HL-60 (cell line): ENCODE results near the gene MMP7.
"Not testable (repeated sequence)": the region's sequence is repeated elsewhere in the genome, so short reads cannot be mapped to it uniquely, and the experiment has no call there.

Experiments used
- DNase-seq, 2 experiments: peaks; one replicate each; pipeline ENCODE4 v3.0.0-alpha.2; 2010 to 2020; ENCODE audit warnings: low read depth in 1 of 2, low spot score in 1 of 2
- H3K27ac ChIP-seq: fragments of 250-450 bp; sonication (Bioruptor Pico); replicated peaks from 2 replicates; pipeline ENCODE4 v1.5.1; 2020; ENCODE audit warnings: mild to moderate bottlenecking, moderate library complexity
- H3K27me3 ChIP-seq: fragments of 250-450 bp; sonication (Bioruptor Pico); 2 replicates; pipeline ENCODE4 v1.5.1; 2021; ENCODE audit warnings: mild to moderate bottlenecking, moderate library complexity; ENCODE audit not compliant: insufficient read depth, poor library complexity, severe bottlenecking
- H3K4me3 ChIP-seq: replicated peaks from 2 replicates; pipeline ENCODE4 v1.5.1; 2011; ENCODE audit warnings: mild to moderate bottlenecking, control low read depth, low read length; ENCODE audit not compliant: insufficient read depth
- GABPA ChIP-seq: IDR thresholded peaks from 2 replicates; pipeline ENCODE4 v1.6.1; 2012; ENCODE audit warnings: low read depth
- POLR2AphosphoS5 ChIP-seq: IDR thresholded peaks from 2 replicates; pipeline ENCODE4 v1.6.1; 2012; ENCODE audit warnings: low read depth
- SPI1 ChIP-seq: IDR thresholded peaks from 2 replicates; pipeline ENCODE4 v1.6.1; 2012; ENCODE audit warnings: low read depth, mild to moderate bottlenecking, borderline replicate concordance
- TF ChIP-seq, protein P1 (sequence below): IDR thresholded peaks from 2 replicates; pipeline ENCODE4 v1.6.1; 2012; ENCODE audit warnings: low read depth; ENCODE audit not compliant: insufficient replicate concordance
- TF ChIP-seq, protein P2 (sequence below): IDR thresholded peaks from one replicate; pipeline ENCODE4 v1.5.1; 2011; ENCODE audit warnings: low read length, control low read depth, inconsistent platforms; ENCODE audit not compliant: insufficient read depth

MMP7 gene

DNA sequence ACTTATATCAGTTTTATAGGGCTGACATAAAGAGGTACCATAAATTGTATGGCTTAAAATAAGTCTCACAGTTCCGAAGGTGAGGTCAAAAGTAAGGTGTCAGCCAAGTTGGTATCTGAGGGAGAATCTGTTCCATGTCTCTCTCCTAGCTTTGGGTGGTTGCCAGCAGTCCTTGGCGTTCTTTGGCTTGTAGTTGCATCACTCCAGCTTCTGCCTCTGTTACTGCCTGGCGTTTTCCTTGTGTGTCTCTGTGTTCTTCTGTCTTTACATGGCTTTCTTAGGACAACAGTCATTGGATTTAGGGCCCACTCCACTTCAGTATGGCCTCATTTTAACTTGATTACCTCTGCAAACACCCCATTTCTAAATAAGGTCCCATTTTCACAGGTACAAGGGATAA, 16.7 kb downstream of the MMP7 start:
- TF ChIP-seq SPI1 = no peak
- TF ChIP-seq, protein P1, sequence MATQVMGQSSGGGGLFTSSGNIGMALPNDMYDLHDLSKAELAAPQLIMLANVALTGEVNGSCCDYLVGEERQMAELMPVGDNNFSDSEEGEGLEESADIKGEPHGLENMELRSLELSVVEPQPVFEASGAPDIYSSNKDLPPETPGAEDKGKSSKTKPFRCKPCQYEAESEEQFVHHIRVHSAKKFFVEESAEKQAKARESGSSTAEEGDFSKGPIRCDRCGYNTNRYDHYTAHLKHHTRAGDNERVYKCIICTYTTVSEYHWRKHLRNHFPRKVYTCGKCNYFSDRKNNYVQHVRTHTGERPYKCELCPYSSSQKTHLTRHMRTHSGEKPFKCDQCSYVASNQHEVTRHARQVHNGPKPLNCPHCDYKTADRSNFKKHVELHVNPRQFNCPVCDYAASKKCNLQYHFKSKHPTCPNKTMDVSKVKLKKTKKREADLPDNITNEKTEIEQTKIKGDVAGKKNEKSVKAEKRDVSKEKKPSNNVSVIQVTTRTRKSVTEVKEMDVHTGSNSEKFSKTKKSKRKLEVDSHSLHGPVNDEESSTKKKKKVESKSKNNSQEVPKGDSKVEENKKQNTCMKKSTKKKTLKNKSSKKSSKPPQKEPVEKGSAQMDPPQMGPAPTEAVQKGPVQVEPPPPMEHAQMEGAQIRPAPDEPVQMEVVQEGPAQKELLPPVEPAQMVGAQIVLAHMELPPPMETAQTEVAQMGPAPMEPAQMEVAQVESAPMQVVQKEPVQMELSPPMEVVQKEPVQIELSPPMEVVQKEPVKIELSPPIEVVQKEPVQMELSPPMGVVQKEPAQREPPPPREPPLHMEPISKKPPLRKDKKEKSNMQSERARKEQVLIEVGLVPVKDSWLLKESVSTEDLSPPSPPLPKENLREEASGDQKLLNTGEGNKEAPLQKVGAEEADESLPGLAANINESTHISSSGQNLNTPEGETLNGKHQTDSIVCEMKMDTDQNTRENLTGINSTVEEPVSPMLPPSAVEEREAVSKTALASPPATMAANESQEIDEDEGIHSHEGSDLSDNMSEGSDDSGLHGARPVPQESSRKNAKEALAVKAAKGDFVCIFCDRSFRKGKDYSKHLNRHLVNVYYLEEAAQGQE = no peak
- no peak for TF ChIP-seq GABPA
- TF ChIP-seq, protein P2, sequence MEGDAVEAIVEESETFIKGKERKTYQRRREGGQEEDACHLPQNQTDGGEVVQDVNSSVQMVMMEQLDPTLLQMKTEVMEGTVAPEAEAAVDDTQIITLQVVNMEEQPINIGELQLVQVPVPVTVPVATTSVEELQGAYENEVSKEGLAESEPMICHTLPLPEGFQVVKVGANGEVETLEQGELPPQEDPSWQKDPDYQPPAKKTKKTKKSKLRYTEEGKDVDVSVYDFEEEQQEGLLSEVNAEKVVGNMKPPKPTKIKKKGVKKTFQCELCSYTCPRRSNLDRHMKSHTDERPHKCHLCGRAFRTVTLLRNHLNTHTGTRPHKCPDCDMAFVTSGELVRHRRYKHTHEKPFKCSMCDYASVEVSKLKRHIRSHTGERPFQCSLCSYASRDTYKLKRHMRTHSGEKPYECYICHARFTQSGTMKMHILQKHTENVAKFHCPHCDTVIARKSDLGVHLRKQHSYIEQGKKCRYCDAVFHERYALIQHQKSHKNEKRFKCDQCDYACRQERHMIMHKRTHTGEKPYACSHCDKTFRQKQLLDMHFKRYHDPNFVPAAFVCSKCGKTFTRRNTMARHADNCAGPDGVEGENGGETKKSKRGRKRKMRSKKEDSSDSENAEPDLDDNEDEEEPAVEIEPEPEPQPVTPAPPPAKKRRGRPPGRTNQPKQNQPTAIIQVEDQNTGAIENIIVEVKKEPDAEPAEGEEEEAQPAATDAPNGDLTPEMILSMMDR = no peak
- TF ChIP-seq POLR2AphosphoS5 = no peak
- no peak overlapping the region for H3K27ac ChIP-seq
- H3K4me3 ChIP-seq = no peak overlapping the region
- H3K27me3 ChIP-seq = no peaks in the 10 kb centered on the region
- DNase-seq = peak in 1 of 2 experiments; percentile 11

DNA sequence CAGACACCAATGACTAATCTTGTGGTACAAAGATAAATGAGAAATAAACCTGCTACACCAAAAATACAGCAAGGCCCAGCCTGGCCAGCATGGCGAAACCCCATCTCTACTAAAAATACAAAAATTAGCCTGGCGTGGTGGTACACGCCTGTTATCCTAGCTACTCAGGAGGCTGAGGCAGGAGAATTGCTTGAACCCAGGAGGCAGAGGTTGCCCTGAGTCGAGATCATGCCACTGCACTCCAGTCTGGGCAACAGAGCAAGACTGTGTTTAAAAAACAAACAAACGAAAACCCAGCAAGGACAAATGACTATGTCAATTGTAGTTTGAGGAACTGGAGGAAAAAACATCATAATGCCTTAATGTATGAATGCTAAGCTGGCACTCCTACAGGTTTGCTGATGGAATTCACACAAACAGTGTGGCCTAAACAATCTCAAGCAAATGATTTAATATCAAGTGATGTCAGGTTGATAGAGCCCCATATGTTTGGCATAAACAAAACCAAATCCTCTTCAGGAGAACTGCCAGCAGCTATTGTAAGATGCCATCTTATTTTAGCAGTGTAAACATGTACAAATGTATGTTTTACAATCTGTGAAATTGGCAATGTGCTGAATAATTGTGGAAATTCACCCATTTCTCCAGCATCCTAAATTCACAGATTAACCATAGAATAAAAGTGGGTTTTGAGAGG, 20.0 kb downstream of the MMP7 start:
- Histone ChIP-seq H3K27me3 (no peaks in the 10 kb centered on the region), H3K27ac (no peak overlapping the region), H3K4me3 (no peak overlapping the region)
- 0 out of 2 replicates have a peak, but pooled peaks have one; percentile 15 for TF ChIP-seq SPI1
- TF ChIP-seq, protein P2 = no peak
- DNase-seq = no peak

DNA sequence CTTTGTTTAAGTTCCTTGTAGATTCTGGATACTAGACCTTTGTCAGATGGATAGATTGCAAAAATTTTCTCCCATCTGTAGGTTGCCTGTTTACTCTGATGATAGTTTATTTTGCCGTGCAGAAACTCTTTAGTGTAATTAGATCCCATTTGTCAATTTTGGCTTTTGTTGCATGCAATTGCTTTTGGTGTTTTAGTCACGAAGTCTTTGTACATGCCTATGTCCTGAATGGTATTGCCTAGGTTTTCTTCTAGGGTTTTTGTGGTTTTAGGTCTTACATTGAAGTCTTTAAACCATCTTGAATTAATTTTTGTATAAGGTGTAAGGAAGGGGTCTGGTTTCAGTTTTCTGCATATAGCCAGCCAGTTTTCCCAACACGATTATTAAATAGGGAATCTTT, 27.7 kb downstream of the MMP7 start:
- not testable (repeated sequence) for H3K27ac ChIP-seq, DNase-seq

DNA sequence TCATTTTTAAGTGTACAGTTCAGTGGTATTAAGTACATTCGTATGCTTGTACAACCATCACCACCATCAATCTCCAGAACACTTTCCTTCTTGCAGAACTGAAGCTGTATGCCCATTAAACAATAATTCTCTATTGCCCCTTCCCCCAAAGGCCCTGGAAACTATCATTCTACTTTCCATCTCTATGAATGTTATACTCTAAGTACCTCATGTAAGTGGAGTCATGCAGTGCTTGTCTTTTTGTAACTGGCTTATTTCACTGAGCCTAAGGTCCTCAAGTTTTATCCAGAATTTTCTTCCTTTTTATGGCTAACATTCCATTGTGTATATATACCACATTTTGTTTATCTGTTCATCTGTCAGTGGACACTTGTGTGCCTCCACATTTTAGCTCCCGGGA, 29.7 kb downstream of the MMP7 start:
- Histone ChIP-seq H3K27ac (no peak overlapping the region), H3K27me3 (no peaks in the 10 kb centered on the region), H3K4me3 (no peak overlapping the region)
- DNase-seq = no peak
- TF ChIP-seq GABPA (no peak), SPI1 (no peak), POLR2AphosphoS5 (no peak)
- TF ChIP-seq, protein P2 = no peak
- TF ChIP-seq, protein P1 = no peak

More for the DNA sequence above, 27.7 kb downstream of the MMP7 start:
- not testable (repeated sequence) for H3K27me3 ChIP-seq, H3K4me3 ChIP-seq
